Measurements from ENCODE around the gene ASTL.
"Not testable (repeated sequence)": the region's sequence is repeated elsewhere in the genome, so short reads cannot be mapped to it uniquely, and the experiment has no call there.

ASTL gene

DNA sequence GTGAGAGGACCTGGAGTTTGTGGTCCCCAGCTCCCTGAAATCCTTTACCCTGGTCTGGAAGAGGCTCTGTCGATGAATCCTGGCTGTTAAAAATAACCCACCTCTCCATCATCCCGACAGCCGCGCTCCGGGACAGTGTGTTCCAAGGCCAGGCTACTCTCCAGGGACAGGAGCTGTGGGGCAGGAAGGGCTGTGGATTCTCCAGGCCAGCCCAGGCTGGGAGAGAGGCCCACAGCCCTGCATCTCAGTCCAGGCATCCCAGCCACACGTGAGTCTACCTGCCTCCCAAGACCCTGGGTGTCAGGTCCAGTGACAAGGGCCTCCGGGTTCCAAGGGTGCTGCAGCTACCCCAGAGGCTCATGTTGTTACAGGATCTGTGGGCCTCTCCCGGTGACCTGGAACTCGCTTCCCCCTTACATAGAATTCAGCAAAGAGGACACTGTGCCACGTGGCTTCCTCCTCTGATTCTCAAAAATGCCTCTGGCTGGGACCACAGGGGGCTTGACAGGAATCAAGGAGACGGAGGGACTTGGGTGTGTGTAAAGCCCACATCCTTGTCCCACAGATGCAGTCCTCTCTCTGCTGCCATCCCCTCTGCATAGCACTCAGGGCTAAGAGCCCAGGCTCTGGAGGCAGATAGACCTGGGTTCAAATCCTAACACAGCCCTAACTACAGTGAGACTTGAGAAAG is 39.3 kb downstream of the ASTL start:
- no peak for DNase-seq (ENCODE audit: low spot score)

GRCh38 chr2:96097951-96098823 is 40.1 kb downstream of the ASTL start:
- no peak for DNase-seq (ENCODE audit: low spot score)

GRCh38 chr2:96097441-96097840 is 40.9 kb downstream of the ASTL start:
- DNase-seq (ENCODE audit: low spot score), result no peak

DNA sequence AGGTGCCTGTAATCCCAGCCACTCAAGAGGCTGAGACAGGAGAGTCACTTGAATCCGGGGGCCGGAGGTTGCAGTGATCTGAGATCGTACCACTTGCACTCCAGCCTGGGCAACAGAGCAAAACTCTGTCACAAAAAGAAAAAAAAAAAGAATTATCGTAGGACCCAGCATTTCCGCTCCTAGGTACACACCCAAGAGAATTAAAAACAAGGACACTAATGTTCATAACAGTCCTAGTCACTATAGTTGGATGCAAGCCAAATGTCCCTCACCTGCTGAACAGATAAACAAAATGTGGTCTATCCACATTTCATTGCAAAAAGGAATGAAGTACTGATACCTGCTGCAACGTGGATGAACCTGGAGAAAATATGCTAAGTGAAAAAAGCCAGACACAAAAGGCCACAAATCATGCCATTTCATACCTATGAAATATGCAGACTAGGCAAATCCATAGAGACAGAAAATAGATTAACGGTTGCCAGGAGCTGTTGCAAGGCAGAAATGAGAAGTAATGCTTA is 43.1 kb downstream of the ASTL start:
- DNase-seq (ENCODE audit: low spot score), result no peak

DNA sequence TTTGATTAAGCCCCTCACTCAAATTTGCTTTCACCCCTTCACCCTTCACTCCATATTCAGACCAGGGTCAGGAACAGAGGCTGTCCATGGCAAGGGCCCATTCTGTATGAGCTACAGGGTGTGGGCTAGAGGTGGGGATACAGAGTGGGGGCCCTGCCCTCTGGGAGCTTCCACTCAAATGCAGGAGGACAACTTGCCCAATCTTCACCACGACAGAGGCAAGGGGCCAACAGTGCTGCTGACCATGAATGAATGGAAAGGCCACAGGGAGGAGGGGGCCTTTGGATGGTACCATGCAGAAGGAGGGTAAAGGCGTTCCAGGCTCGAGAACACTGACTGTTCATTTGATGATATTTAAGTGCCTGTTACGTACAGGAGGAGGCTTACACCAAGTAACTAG is 44.8 kb downstream of the ASTL start:
- DNase-seq (ENCODE audit: low spot score), result no peak

GRCh38 chr2:96092951-96093350 is 45.4 kb downstream of the ASTL start:
- no peak for DNase-seq (ENCODE audit: low spot score)

DNA sequence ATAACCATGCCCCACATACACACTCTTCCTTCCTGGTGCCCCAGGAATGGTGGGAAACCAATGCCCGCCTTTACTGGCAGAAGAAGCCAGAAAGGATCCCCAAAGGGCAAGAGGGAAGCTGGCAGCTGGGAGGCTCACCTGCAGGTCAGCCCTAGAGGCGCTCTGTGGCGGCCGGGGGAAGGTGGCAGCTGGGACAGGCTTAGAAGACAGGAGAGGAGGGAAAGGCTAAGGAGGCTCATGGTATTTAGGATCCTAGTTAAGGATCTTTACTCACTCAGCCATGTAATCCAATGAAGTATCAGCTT is 45.8 kb downstream of the ASTL start:
- no peak for DNase-seq (ENCODE audit: low spot score)

DNA sequence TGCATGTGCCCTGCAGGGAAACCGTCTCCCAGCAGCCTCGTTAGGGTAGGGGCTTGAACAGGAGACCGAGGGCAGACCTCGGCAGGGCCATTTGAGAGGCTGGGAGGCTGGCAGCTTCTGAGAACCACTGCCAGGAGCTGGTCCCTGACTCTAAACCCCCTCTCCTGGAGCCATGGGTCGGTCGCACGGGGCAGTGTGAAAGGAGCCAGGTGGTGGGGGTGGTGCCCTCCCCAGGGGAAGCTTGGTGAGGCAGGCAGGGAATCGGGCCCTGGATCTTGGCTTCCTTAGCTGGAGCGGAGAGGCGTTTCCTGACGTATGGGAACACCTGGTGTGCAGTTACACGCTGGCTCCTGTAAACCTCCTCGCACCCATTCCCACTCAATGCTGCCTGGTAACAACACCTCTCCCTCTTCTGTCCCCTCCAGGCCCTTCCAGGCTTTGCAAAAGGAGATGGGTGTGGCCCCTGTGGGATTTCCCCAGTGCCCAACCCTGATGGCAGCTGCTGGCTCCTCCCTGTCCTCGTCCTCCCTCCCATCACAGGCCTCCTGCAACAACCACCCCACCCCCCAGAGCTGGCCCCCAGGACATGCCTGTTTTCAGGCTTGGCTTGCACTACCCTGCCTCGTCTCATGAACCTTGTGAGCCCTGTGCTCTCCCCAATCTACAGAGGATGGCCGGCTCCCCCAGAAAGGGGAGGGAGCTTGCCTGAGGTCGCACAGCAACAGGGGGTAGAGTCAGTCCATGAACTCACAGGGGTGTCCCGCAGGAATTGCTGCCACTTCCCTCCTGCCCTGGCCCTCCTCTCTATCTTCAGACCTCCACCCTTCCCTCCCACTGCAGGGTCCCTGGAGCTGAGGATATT is 46.4 kb downstream of the ASTL start:
- no peak for DNase-seq (ENCODE audit: low spot score)

- DNase-seq (ENCODE audit: low spot score), result no peak
These were observed 47.1 kb downstream of the ASTL start for GRCh38 chr2:96091141-96091710.

- no peak for DNase-seq (ENCODE audit: low spot score)
These were observed 47.9 kb downstream of the ASTL start for GRCh38 chr2:96090196-96090926.

- no peak for DNase-seq (ENCODE audit: low spot score)
These were observed 48.7 kb downstream of the ASTL start for GRCh38 chr2:96089356-96090195.

DNA sequence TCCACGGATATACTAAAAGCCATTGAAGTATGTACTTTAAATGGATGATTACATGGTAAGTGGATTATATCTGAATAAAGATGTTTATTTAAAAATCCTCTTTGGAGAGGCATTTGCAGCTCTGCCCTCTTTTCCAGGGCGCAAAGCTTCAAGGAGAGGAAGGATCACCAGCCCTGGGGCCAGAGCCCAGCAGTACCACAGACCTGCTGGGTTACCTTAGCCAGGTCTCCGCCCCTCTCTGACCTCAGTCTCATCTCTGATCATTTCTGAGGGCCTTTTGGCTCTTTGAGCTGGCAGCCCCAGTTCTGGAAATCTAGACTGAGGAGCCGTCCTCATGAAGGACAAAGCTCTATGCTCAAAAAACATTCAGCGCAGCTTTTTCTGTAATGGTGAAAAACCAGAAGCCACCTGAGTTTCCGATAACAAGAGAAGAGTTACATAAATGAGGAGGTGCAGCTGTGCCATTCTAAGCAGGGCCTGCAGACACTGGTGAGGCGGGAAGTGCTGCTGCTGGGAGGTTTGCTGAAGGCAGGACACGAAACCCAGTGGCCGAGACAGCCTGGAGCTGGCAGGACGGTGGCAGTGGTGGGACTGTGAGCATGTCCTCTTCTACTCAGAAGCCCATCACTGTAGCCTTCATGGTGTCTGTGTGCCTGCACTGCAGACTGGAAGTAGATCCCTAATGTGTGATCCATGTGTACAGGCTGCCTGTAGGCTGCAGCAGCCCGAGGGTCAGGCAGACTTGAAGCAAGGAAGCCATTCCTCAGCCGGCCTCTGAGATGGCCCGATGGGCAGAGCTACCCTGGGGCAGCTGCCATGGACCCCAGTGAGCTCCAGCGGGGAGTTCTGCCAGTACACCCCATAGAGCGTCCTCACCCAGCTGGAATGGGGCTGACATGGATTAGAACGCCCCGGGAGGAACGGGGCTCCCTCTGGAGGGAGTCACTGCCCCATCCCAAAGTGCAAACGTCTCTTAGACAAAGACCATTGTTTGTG is 49.7 kb downstream of the ASTL start:
- DNase-seq (ENCODE audit: low spot score), result no peak

DNA sequence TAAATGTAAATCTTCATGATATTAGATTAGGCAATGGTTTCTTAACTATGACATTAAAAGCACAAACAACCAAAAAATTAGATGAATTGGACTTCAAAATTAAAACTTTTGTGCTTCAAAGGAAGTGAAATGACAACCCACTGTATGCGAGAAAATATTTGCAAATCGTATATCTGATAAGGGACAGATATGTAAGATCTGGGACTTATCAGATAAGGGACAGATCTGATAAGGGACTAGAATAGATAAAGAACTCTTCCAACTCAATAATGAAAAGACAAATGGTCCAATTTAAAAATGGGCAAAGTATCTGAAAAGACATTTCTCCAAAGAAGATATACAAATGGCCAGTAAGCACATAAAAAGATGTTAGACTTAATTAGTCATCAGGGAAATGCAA is 51.2 kb downstream of the ASTL start:
- DNase-seq (ENCODE audit: low spot score), result no peak

- DNase-seq (ENCODE audit: low spot score), result no peak
These were observed 52.6 kb downstream of the ASTL start for GRCh38 chr2:96085541-96086355.

- not testable (repeated sequence) for DNase-seq (ENCODE audit: low spot score)
These were observed 53.3 kb downstream of the ASTL start for GRCh38 chr2:96084858-96085518.

DNA sequence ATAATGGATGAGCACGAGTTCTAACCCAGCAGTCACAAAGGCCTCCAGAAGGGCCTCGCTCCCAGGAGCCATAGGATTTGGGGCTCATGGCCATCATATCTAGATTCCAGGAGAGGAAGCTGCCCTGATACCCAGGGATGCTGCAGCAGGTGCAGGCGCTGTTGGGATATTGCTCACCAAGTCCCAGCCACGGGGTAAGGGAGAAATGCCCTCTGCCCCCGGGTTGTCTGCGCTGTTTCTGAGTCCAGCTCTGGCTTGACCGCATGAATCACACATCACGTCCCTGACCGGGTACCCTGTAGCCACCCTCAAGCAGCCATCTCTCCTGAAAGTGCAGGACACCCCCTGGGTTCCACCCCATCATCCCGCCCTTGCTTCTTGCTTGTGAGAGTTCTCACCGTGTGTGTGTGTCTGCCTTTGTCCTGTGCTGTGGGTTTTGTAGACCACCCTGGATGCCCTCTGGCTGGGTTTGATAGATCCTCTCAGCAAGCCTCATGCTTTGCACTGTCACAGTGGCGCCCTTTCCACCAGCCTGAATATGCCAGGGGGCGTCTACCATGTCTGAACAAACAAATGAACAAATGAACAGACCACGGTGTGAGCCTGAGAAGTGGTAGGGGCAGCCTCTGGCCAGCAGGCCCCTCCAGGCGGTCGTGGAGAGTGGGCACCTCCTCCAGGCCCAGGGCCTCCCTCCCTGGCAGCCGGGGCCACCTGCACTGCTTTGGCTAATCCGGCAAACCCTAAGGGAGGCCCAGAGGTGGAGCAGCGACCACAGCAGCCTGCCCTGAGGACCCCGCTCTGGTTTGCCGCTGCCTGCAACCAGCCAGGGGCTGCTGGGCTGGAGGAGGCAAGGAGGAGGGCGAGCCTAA is 54.1 kb downstream of the ASTL start:
- DNase-seq (ENCODE audit: low spot score), result no peak

Data from GM03348 (cell line).